GM18907 (cell line): Measurements from ENCODE around the gene EIF3A.
"Not testable (repeated sequence)": the region's sequence is repeated elsewhere in the genome, so short reads cannot be mapped to it uniquely, and the experiment has no call there.

Source experiments
- ATAC-seq: cut with Tn5 transposase; IDR thresholded peaks from one replicate; pipeline ENCODE4 v1.9.1; 2021; ENCODE audit warnings: mild to moderate bottlenecking, moderate library complexity; ENCODE audit not compliant: unreplicated experiment

The EIF3A gene

DNA sequence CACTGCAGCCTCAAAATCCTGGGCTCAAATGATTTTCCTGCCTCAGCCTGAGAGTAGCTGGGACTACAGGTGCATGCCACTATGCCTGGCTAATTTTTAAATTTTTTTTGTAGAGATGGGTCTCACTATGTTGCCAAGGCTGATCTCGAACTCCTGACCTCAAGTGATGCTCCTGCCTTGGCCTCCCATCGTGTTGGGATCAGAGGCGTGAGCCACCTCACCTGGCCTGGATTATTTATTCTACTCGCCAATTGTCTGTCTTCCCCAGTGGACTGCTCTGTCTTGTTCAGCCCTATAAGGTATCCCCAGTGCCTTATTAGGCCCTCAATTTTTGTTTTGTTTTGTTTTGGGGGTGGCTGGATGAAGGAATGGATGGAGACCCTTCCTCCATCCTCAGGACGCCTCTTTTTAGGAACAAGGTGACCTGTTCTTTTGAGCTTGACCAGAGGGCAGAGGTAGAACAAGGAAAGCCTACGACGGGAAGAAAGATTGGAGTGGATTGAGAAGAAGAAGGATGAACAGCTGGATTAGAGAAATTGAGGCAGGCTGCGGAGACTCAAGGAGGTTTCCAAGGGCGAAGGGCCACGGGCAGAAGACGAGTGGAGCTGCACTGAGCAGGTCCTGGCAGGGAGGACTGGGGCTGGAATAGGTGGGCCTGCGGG is 22.8 kb upstream of the EIF3A start:
- no peak for ATAC-seq

DNA sequence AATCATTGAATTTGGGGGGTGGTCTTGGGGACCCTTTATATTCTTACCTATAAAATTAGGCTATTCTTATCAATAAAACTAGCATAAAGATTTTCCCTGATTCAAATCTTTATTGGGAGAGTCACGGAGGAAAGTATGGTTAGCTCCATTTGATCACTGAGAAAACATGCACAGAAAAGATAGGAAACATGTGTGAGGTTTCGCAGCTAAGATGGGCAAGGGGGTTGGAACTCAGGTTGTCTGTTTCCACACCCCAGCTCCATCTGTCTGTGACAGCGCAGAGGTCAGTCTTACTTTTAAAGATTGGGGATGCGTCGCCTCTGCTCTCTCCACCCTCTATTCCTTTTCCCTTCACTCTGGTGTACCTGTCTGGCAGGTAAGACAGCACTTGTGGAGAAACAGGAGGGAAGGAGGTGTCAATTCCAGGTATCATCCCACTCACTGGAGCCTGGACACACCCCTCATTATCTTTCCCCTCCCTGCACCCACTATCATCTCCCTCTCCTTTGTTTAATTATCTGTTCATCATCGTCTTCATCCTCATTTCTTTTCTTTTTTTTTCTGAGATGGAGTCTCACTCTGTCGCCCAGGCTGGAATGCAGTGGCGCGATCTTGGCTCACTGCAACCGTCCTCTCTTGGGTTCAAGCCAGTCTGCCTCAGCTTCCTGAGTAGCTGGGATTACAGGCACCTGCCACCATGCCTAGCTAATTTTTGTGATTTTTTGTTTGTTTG is 20.9 kb upstream of the EIF3A start:
- ATAC-seq: no peak

DNA sequence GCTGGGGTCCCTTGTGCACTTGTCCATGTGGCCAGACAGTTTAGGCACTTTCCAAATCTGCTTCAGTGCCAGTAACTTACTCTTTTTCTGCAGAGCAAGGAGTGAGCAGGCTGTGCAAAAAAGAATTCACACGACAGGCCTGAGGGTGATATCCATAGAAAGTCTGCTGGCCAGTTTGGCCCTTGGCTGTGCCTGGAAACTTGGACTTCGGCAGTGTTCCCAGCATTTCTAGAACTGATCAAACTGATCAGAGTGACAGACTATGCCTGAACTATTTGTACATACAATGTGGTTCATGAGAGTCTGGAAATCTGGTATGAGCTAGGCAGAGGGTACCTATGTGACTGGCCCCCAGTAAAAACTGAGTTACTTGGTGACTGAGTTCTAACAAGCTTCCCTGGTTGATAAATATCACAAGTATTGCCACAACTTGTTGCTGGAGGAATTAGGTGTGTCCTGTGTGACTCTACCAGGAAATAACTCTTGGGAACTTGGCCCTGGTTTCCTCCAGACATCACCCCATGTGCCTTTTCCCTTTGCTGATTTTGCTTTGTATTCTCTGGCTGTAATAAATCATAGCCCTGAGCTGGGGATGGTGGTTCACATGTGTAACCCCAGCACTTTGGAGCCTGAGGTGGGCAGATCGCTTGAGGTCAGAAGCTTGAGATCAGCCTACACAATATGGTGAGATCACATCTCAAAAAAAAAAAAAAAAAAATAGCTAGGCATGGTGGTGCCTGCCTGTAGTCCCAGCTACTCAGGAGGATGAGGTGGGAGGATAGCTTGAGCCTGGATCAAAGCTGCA is 20.0 kb upstream of the EIF3A start:
- no peak for ATAC-seq

DNA sequence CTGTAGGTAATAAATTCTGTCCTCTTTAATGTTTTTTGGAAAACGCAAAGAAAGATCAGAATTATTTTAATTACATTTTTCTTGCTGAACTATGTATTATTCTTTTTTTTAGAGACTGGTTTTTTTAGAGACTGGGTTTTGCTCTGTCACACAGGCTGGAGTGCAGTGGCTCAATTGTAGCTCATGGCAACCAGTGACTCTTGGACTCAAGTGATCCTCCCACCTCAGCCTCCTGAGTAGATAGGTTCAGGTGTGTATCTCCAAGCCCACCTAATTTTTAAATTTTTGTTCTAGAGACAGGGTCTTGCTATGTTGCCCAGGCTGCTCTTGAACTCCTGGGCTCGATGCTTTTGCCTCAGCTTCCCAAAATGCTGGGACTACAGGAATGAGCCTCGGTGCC is 18.0 kb upstream of the EIF3A start:
- no peak for ATAC-seq

- not testable (repeated sequence) for ATAC-seq
Observed at GRCh38 chr10:119096641-119097415, 16.2 kb upstream of the EIF3A start.

GRCh38 chr10:119095640-119096039 is 15.0 kb upstream of the EIF3A start:
- ATAC-seq: no peak

DNA sequence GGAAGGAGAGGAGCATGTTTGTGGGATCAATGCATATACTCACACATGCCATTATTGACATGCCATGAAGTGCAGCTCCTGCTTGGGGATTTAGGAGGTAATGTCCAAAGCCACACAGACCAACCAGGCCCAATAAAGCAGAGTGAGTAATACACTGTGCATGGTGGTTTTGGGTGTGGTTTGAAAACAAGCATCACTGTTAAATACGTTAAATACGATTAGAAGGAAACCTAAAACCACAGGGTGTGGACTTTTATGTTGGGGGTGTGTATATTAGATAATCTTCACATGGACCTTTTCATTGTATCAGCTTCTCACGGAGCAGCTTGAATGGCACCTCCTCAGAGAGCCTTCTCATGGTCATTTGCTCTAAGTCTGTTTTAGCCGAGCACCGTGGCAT is 10.4 kb upstream of the EIF3A start:
- no peak for ATAC-seq

DNA sequence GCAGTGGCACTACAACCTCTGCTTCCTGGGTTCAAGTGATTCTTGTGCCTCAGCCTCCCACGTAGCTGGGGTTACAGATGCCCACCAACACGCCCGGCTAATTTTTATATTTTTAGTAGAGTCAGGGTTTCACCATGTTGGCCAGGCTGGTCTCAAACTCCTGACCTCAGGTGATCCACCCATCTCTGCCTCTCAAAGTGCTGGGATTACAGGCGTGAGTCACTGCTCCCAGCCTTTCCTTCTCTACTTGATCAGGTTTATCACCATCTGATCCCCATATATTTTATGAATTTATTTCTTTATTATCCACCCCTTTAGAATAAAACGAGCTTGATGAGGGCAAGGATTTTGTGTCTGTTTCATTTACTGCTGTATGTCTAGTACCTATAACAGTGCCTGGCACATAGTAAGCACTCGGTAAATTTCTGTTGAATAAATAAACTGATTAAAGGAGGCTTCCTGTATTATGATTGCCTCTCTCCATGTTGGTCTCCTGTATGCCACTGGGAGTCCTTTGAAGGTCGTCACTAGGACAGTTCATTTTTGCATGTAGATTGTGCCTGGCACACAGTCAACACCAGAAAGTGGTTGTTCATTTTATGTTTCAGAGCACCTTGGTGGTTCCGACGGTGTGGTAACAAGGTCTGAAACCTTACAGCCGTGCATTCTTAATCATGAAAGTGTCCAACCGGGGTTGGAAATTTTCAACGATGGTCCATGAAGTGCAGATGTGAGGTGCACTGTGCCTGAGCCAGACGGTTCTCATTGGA is 9.6 kb upstream of the EIF3A start:
- no peak for ATAC-seq

- no peak for ATAC-seq
Observed at GRCh38 chr10:119087271-119087882, 6.8 kb upstream of the EIF3A start.

DNA sequence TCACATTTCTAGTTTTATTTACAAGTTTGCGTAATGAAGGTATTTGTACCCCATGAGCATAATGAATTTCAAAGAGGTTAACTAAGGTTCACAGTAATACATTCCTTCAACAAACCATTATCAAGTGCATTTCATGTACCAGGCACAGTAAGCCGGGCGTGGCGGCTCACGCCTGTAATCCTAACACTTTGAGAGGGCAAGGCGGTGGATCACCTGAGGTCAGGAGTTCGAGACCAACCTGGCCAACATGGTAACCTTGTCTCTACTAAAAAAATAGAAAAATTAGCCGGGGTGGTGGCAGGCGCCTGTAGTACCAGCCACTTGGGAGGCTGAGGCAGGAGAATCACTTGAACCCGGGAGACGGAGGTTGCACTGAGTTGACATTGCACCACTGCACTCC is 4.3 kb upstream of the EIF3A start:
- no peak for ATAC-seq

DNA sequence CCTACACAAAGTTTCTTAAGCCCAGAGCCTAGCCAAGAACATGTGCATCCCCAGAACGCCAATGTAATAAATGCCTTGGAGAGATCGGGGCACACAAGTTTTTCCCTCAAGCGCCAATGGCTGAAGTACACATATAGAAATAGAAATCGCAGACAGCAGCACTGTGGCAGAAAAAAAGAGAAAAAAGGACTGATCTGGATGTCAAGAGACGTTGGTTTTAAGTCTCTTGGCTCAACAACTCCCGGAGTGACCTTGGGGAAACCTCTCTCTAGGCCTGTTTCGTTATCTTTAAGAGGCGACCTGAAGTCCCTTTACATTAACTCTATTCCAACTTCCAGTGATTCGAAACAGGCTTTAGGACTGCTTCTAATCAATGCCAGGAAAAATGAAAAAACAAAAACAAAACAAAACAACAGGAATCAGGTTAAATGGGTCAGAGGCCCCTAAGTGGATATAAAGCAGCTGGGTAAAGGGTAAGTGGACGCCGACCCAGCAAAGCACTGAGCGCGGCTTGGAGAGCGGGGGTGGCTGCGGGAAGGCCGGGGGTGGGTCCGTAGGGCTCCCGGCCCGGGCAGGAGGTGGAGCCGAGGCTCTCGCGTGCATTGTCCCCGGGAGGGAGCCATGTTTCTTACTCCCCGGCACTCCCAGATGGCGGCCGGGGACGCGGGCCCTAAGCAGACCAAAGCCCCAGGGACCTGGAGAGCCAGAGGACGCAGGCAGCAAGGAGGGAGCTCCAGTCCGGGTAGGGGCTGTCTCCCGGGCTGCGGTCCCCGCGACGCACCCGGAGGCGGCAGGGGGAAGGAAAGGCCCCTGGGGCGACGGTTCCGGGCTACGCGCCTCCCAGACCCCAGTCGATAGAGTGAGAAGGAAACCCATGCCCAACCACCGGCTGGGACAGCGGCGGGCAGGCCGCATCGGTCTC is 757 bp downstream of the EIF3A start:
- peak; percentile 73 for ATAC-seq

DNA sequence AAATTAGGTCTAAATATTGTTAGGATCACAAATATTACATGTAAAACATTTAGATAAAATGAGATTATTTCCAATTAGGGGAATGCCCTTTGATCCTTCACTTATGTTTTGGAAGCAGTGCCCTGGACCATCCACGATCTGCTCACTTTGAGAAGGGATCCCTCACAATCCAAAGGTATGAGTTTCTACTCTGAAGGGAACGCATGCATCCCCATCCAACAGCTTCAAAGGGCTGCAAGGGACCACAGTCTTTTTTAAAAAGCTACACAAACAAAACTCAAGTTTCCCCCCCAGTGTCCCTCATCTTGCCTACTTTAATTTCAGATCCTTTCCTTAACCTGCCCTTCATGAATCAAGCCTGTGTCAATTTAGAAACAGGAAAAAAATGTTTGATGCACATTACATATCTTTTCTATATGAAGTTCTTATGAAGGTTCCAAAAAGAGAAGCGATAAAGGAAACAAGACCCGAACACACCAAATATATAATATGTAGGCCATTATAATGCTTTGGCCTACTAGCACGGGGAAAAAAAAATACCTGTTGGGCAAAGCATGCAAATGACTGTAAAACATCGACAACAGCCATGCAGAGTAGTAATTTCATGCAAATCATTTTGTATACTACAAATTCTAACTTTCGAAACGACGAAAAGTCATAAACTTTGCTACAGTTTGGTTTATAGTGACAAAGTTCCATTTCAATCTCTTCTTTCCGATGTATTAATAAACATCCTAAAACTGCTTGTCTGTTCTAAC is 2.0 kb downstream of the EIF3A start:
- ATAC-seq: no peak

- no peak for ATAC-seq
Observed at GRCh38 chr10:119073584-119073983, 7.0 kb downstream of the EIF3A start.

GRCh38 chr10:119070395-119071165 is 10.0 kb downstream of the EIF3A start:
- ATAC-seq: no peak

DNA sequence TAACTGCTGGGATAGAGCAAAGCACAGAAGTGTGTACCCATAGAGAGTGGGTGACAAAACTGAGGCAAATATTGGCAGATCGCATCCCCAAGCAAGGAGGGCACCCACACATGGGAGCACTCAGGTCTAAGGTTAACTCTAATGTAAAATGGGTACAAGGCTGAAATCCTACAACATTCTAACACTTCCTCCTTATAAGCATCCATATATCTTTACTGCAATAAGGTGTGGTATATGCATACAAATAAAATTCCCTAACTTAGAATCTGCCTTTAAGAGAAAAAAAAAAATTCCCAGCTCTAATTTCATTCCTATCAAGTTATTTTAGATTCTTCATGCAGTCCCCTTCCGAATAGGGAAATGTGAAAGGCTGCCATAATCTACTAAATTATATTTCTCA is 18.7 kb downstream of the EIF3A start:
- ATAC-seq: no peak

DNA sequence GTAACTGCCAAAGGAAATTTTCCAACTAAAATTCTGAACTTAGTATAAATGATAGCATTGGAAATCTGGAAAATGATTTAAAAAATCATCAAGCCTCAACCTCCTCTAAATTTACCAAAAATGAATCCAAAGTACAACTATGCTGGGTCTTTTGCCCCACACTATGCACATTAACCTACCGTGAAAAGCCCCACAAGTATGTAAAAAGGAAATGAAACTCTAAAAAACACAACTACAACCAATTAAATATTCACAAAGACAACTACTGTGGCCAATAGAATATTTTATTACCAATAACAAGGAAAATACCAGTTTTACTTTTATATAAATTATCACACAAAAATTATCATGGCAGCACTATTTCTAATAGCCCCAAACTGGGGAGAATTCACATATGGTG is 19.3 kb downstream of the EIF3A start:
- no peak for ATAC-seq

DNA sequence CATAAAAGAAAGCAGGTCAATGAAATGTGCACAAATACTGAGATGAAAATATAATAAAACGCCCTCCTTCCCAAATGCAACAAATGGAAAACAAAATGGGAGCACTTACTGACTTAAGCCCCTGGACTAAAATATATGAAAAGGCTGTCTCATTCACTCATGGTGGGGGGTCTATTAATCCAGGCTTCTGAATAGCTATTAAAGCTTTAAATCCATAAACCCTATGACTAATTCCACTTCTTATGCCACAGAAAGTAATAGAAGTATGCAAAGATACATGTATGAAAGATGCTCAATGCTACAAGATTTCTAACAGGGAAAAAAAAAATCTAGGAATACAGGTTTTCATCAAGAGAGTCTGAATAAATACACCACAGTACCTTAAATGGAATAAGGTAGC is 20.5 kb downstream of the EIF3A start:
- ATAC-seq: no peak
